ENCODE data around the gene AMDHD2. TPM values are rescaled to one million over a fixed set of nuclear protein-coding genes. Genes with fewer than 3 reads are reported as not detected.

The AMDHD2 gene
- total RNA-seq, 2 experiments from 2014 or later = 45.8 to 60.7 TPM

DNA sequence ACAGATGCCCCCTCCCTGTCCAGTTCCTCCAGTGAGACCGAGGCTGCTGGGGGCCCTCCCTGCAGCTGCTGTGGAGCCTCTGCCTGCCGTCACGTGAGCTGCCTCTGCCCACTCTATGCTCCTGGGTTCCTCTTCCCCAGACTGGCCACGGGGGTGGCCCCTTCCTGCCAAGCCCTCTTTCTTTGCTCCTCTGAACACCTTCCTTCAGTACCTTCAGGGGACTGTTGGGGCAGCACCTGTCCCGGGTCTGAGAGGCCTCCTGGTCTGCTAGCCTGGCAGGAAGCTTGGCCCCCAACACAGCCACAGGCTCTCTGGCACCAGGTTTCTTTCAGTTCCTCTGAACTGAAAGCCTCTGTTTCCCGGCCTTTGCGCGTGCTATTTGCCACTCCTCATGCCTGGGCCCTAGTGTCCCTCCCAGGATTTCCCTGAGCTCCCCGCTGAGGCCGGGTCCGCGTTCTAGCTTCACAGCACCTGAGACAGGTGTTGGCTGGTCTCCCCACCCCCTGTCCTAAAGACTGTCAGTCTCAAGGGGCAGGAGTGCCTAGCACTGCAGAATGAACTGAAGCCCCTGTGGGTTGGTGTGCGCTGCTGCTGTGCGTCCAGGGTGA is 13.0 kb upstream of the AMDHD2 start:
- Mint-ChIP-seq H3K9me3 (no peaks in the 10 kb centered on the region), H3K4me1 (peaks cover 14% of the 10 kb centered on the region), H3K27me3 (no peaks in the 10 kb centered on the region), H3K4me3 (no peak overlapping the region), H3K36me3 (ENCODE audit: low read depth) (no peaks in the 10 kb centered on the region), H3K27ac (peak overlapping the region; percentile 31)
- ChIA-PET CTCF (interaction anchor here (0.9 kb wide), 1 partner anchor 9 kb away, joined by 3 read pairs; no protein-coding TSS in a partner anchor), POLR2A (no interaction called here)
- no peak for DNase-seq

DNA sequence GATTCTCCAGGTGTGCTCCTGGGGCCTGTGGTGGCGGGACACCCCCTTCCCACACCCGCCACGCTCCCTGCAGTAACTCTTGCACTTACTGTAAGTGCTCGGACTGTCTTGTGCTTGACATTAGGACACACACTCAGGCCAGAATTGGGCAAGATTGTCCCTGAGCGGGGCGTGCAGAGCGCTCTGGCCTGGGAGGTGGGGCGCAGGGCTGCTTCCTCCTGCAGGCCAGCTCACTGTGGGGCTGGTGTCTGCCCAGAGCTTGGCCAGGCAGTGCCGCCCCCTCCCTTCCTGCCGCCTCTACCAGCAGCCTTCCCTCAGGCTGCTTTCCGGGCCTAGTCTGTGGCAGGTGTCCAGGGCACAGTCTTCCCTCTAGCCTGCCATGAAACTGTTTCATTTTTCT is 12.5 kb upstream of the AMDHD2 start:
- Mint-ChIP-seq H3K27ac (no peak overlapping the region), H3K36me3 (ENCODE audit: low read depth) (no peaks in the 10 kb centered on the region), H3K9me3 (no peaks in the 10 kb centered on the region), H3K4me1 (peaks cover 16% of the 10 kb centered on the region), H3K27me3 (no peaks in the 10 kb centered on the region), H3K4me3 (no peak overlapping the region)
- DNase-seq = no peak
- ChIA-PET CTCF (interaction anchor here (0.5 to 0.9 kb wide), 2 partner anchors 8 to 782 kb away, joined by 3 read pairs; no protein-coding TSS in a partner anchor), POLR2A (no interaction called here)

DNA sequence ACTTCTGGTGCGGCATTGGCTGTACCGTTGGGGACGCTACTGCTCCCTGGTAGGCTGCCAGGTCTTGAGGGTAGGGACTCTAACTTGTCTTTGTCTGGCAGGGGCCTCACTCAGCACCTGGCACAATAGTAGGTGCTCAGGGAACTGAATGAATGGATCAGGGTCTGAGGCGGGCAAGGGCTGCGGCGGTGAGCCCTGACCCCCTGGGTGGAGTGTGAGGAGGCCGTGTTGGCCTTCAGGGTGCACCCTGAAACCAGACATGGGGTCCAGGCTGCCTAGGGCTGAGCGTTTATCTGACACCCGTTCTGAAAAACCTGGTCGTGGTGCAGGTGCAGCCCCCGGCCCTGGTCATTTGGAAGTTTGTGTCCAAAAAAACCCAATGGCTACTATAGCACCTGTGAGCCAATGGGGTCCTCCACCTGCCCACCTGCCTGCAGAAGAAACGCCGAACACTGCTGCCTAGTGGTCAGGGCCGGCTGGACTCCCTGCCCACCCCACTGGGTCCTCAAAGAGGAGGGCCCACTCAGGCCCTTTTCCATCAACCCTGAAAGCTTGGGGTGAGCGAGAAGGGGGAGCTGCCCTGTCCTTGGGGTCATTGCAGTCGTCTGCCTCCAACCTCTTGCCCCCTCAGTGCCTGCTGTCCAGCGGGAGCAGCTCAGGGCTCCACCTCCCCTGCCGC is 11.3 kb upstream of the AMDHD2 start:
- H3K36me3 Mint-ChIP-seq (ENCODE audit: low read depth) = no peaks in the 10 kb centered on the region
- H3K9me3 Mint-ChIP-seq = no peaks in the 10 kb centered on the region
- no peak overlapping the region for H3K4me3 Mint-ChIP-seq
- H3K27ac Mint-ChIP-seq = no peak overlapping the region
- ChIA-PET POLR2A (no interaction called here), CTCF (no interaction called here)
- no peaks in the 10 kb centered on the region for H3K27me3 Mint-ChIP-seq
- no peak for DNase-seq
- H3K4me1 Mint-ChIP-seq = peaks cover 24% of the 10 kb centered on the region

DNA sequence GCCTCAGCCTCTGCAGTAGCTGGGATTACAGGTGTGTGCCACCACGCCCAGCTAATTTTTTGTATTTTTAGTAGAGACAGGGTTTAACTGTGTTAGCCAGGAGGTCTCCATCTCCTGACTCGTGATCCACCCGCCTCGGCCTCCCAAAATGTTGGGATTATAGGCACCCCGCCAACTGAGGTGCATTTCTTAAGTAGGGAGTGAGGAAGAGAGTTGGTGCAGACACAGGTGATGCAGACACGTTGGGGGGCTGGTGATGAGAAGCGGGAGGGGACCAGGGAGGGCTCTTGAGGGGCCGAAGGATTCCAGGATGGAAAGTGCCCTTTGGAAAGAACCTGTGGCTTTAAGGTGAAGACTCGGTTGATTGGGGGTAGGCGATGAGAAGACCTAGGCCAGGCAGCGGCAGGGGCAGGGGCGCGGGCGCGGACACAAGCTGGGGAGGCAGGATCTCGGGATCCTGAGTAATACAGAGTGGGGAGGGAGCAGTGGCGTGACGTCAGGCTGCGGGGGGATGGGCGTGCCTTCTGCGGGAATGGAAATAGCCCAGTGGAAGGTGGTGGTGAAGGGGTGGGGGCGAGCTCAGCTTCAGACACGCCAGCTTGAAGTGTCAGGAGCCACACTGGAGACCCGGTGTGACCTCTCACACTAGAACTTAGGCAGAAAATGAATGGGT is 8.9 kb upstream of the AMDHD2 start:
- H3K36me3 Mint-ChIP-seq (ENCODE audit: low read depth) = peaks cover under 1% of the 10 kb centered on the region
- H3K9me3 Mint-ChIP-seq = no peaks in the 10 kb centered on the region
- no peak overlapping the region for H3K4me3 Mint-ChIP-seq
- H3K4me1 Mint-ChIP-seq = peaks cover 38% of the 10 kb centered on the region
- CTCF ChIA-PET = interaction anchor here (1.5 to 2.4 kb wide), 2 partner anchors 10 kb away, joined by 6 to 9 read pairs; no protein-coding TSS in a partner anchor
- no peak for DNase-seq
- peak overlapping the region; percentile 69 for H3K27ac Mint-ChIP-seq
- POLR2A ChIA-PET = no interaction called here
- no peaks in the 10 kb centered on the region for H3K27me3 Mint-ChIP-seq

DNA sequence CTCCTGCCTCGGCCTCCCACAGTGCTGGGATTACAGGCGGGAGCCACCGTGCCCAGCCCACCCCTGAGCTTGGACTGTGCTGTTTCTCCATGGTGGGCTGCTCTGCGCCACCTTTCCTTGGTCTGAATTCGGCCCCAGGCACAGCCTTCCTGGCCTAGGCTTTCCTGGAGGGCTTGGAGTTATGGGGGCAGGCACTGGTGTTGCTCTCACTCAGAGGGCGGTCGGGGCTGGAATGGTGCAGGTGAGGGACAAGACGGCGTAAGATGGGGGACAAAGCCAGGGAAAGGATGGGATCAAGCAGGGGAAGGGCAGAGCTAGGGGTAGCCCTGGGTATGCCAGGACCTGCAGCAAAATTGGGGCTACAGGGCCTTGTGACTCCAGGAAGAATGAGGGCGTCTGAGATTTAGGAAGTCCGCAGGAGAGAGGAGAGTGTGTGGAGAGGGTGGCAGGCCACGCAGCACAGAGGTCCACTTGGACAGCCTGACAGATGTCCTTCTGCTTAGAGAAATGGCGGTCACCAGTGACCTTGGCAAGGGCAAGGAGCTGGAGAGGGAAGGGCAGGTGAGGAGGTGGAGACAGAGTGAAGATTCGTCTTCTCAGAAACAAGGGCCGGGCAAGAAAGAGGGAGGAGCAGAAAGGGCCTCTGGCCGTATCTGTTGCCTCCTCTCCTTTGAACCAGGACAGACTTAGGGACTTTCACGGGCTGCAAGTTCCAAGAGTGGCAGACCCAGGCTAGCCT is 8.0 kb upstream of the AMDHD2 start:
- ChIA-PET CTCF (interaction anchor here (2.4 kb wide), 1 partner anchor 11 kb away, joined by 9 read pairs; no protein-coding TSS in a partner anchor), POLR2A (no interaction called here)
- Mint-ChIP-seq H3K27me3 (no peaks in the 10 kb centered on the region), H3K4me3 (peak overlapping the region; percentile 86), H3K9me3 (no peaks in the 10 kb centered on the region), H3K4me1 (peaks cover 44% of the 10 kb centered on the region), H3K36me3 (ENCODE audit: low read depth) (peaks cover 7% of the 10 kb centered on the region), H3K27ac (peak overlapping the region; percentile 95)
- DNase-seq = no peak

GRCh38 chr16:2512735-2513404 is 7.3 kb upstream of the AMDHD2 start:
- peaks cover 7% of the 10 kb centered on the region for H3K36me3 Mint-ChIP-seq (ENCODE audit: low read depth)

GRCh38 chr16:2513405-2514332 is 6.5 kb upstream of the AMDHD2 start, which contains the start of gene ATP6V0C:
ATP6V0C (plus strand) TSS chr16:2513952; CDS start chr16:2514104, 152 bp downstream.
- Mint-ChIP-seq H3K9me3 (no peaks in the 10 kb centered on the region), H3K4me1 (peaks cover 49% of the 10 kb centered on the region), H3K4me3 (peak within 1 kb of the TSS; percentile 92), H3K27ac (peak within 1 kb of the TSS; percentile 96), H3K27me3 (no peaks in the 10 kb centered on the region), H3K36me3 (ENCODE audit: low read depth) (peaks cover 7% of the 10 kb centered on the region)
- CTCF ChIA-PET = interaction anchor here (2.4 kb wide), 1 partner anchor 13 kb away, joined by 9 read pairs; no protein-coding TSS in a partner anchor
- DNase-seq = peak; percentile 92
- POLR2A ChIA-PET = no interaction called here

More at GRCh38 chr16:2512735-2513404, 7.3 kb upstream of the AMDHD2 start:
- H3K27me3 Mint-ChIP-seq = no peaks in the 10 kb centered on the region
- peaks cover 48% of the 10 kb centered on the region for H3K4me1 Mint-ChIP-seq
- DNase-seq = peak; percentile 26
- POLR2A ChIA-PET = no interaction called here
- H3K9me3 Mint-ChIP-seq = no peaks in the 10 kb centered on the region
- H3K4me3 Mint-ChIP-seq = peak overlapping the region; percentile 86
- CTCF ChIA-PET = interaction anchor here (2.4 kb wide), 1 partner anchor 12 kb away, joined by 9 read pairs; no protein-coding TSS in a partner anchor
- peak overlapping the region; percentile 95 for H3K27ac Mint-ChIP-seq

DNA sequence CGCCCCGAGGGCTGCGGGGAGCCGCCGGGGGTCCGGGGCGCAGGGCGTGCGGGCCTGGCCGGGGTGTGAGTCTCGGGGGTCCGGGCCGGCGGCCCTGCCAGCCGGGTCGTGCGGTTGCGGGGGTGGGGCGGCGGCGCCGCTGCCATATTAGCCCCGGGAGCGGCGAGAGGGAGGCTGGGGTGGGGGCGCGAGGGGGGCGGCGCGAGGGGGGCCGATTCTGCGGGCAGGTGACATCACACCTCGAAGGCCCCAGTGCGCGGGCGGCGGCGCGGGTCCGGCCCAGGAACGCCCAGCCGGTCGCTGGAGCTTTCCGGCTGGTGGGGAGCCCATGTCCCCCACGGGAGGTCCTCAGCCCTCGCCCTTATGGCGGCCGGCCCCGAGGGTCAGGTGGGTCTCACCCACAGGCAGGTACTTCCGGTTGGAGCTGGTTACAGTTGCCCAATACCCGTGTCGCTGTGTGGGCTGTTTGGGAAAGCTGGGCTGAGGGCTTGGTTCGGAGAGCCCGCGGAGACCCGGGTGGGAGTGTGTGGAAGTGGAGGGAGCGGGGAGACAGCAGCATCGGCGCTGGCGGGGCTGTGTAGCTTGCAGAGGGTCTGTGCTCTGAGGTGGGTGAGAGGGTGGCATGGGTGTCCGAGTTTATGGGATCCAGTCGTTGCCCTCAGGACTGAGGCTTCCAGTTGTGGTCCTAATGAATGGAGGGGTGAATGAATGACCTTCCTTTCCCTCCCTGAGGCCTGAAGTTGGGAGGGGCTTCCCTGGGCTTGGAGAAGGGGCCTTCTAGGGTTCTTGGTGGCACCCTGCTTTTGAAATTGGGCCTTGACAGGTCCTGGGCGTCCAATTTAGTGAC is 5.6 kb upstream of the AMDHD2 start:
- H3K4me3 Mint-ChIP-seq = peak overlapping the region; percentile 92
- POLR2A ChIA-PET = no interaction called here
- H3K27me3 Mint-ChIP-seq = no peaks in the 10 kb centered on the region
- DNase-seq = peak; percentile 41
- CTCF ChIA-PET = no interaction called here
- H3K36me3 Mint-ChIP-seq (ENCODE audit: low read depth) = peaks cover 11% of the 10 kb centered on the region
- peak overlapping the region; percentile 96 for H3K27ac Mint-ChIP-seq
- no peaks in the 10 kb centered on the region for H3K9me3 Mint-ChIP-seq
- peaks cover 53% of the 10 kb centered on the region for H3K4me1 Mint-ChIP-seq

- peaks cover 52% of the 10 kb centered on the region for H3K4me1 Mint-ChIP-seq
- H3K27me3 Mint-ChIP-seq = no peaks in the 10 kb centered on the region
- peak overlapping the region; percentile 96 for H3K27ac Mint-ChIP-seq
- peaks cover 15% of the 10 kb centered on the region for H3K36me3 Mint-ChIP-seq (ENCODE audit: low read depth)
- ChIA-PET CTCF (interaction anchor here (0.6 to 1.4 kb wide), 3 partner anchors 8 to 29 kb away, joined by 3 to 4 read pairs (median 4); no protein-coding TSS in a partner anchor), POLR2A (no interaction called here)
- DNase-seq = no peak
- no peaks in the 10 kb centered on the region for H3K9me3 Mint-ChIP-seq
- H3K4me3 Mint-ChIP-seq = peak overlapping the region; percentile 92
These were observed 4.9 kb upstream of the AMDHD2 start for GRCh38 chr16:2515180-2515851.

DNA sequence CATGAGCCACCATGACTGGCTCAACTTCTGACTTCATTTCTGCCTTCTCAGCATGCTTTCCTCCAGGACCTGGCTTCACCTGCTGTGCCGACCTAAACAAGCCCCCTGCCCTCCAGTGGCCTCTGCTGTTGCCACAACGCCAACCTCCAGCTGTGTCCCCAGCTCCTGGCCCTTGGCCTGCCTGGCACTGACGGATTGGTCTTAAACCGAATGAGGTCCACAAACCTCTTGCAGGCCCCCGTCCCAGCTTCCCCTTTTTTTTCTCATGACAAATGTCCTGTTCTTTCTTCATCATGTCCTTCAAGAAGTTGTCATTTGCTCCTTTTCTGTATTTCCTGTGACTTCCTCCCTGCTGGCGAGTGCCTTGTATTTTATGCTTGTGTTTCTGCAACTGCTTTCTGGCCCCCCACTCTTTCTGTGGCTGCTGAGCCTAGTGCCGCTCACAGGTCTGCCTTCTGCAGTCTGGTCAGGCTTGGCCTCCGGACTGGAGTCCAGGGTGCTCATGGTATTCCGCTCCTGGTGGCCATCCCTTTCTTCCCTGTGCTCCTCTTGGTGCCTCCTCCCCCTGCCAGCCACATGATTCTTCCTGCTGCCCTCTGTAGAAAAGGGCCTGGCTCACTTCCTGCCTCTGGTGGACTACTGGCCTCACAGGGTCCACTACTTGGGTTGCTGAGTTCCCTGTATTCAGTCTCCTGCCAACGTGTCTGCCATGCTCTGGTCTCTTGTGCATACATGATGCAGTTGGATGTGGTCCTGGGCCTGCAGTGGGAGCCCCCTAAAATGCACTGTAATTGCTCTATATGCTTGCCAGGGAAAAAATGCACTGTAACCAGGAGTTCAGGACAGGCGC is 3.6 kb upstream of the AMDHD2 start:
- H3K9me3 Mint-ChIP-seq = no peaks in the 10 kb centered on the region
- no peak for DNase-seq
- peaks cover 59% of the 10 kb centered on the region for H3K4me1 Mint-ChIP-seq
- H3K4me3 Mint-ChIP-seq = peak overlapping the region; percentile 92
- peak overlapping the region; percentile 96 for H3K27ac Mint-ChIP-seq
- CTCF ChIA-PET = interaction anchor here (0.6 to 1.4 kb wide), 3 partner anchors 9 to 375 kb away, joined by 3 to 4 read pairs (median 4); no protein-coding TSS in a partner anchor
- H3K27me3 Mint-ChIP-seq = no peaks in the 10 kb centered on the region
- H3K36me3 Mint-ChIP-seq (ENCODE audit: low read depth) = peaks cover 16% of the 10 kb centered on the region
- POLR2A ChIA-PET = no interaction called here

Measured in activated CD4-positive, alpha-beta T cell treated with anti-CD3 and anti-CD28 coated beads, Interleukin-2, amount 10 ng/mL, durations not matched to agents 7 days and 5 days (primary cell).